GM19240 (cell line): ENCODE results near the gene MINDY2.
"Not testable (repeated sequence)": the region's sequence is repeated elsewhere in the genome, so short reads cannot be mapped to it uniquely, and the experiment has no call there.

ENCODE experiments used
- DNase-seq: peaks from one replicate; pipeline ENCODE4 v3.0.0; 2011; ENCODE audit warnings: low spot score; ENCODE audit not compliant: insufficient read length

MINDY2 gene

GRCh38 chr15:58882243-58882642 is 111.1 kb downstream of the MINDY2 start:
- DNase-seq, result no peak

- DNase-seq, result not testable (repeated sequence)
Observed at GRCh38 chr15:58883926-58884325, 112.8 kb downstream of the MINDY2 start.

GRCh38 chr15:58886921-58887320 is 115.8 kb downstream of the MINDY2 start:
- DNase-seq, result no peak

GRCh38 chr15:58889363-58889762 is 118.3 kb downstream of the MINDY2 start:
- no peak for DNase-seq

- DNase-seq, result no peak
Observed at GRCh38 chr15:58898150-58898680, 127.1 kb downstream of the MINDY2 start.

- DNase-seq, result no peak
Observed at GRCh38 chr15:58900631-58901030, 129.5 kb downstream of the MINDY2 start.

GRCh38 chr15:58908550-58909309 is 137.6 kb downstream of the MINDY2 start:
- DNase-seq, result no peak

- DNase-seq, result no peak
Observed at GRCh38 chr15:58909616-58910015, 138.5 kb downstream of the MINDY2 start.

- DNase-seq, result no peak
Observed at GRCh38 chr15:58910456-58910855, 139.4 kb downstream of the MINDY2 start.
